HG02973 (cell line): Measurements from ENCODE around the gene CACNA2D1.

ENCODE experiments used
- ATAC-seq: cut with Tn5 transposase; IDR thresholded peaks from one replicate; pipeline ENCODE4 v1.9.1; 2021; ENCODE audit warnings: moderate library complexity; ENCODE audit not compliant: unreplicated experiment

The CACNA2D1 gene

GRCh38 chr7:82347808-82348207 is 95.8 kb downstream of the CACNA2D1 start:
- ATAC-seq, result no peak

- ATAC-seq, result no peak
These were observed 97.7 kb downstream of the CACNA2D1 start for GRCh38 chr7:82345886-82346285.

- ATAC-seq, result no peak
These were observed 99.9 kb downstream of the CACNA2D1 start for GRCh38 chr7:82343716-82344115.

- ATAC-seq, result no peak
These were observed 103.6 kb downstream of the CACNA2D1 start for GRCh38 chr7:82339958-82340357.

GRCh38 chr7:82335927-82336326 is 107.7 kb downstream of the CACNA2D1 start:
- no peak for ATAC-seq

GRCh38 chr7:82335001-82335400 is 108.6 kb downstream of the CACNA2D1 start:
- ATAC-seq, result no peak

- ATAC-seq, result no peak
These were observed 112.3 kb downstream of the CACNA2D1 start for GRCh38 chr7:82331234-82331633.

GRCh38 chr7:82330706-82331215 is 112.8 kb downstream of the CACNA2D1 start:
- no peak for ATAC-seq

- no peak for ATAC-seq
These were observed 115.7 kb downstream of the CACNA2D1 start for GRCh38 chr7:82327898-82328297.

GRCh38 chr7:82325416-82325815 is 118.2 kb downstream of the CACNA2D1 start:
- ATAC-seq, result no peak

GRCh38 chr7:82323806-82324205 is 119.8 kb downstream of the CACNA2D1 start:
- no peak for ATAC-seq

- ATAC-seq, result no peak
These were observed 123.9 kb downstream of the CACNA2D1 start for GRCh38 chr7:82319674-82320118.

GRCh38 chr7:82318786-82319185 is 124.8 kb downstream of the CACNA2D1 start:
- no peak for ATAC-seq

GRCh38 chr7:82317760-82318159 is 125.8 kb downstream of the CACNA2D1 start:
- ATAC-seq, result no peak

- no peak for ATAC-seq
These were observed 126.3 kb downstream of the CACNA2D1 start for GRCh38 chr7:82317257-82317721.

GRCh38 chr7:82313269-82313668 is 130.3 kb downstream of the CACNA2D1 start:
- no peak for ATAC-seq

GRCh38 chr7:82312646-82313045 is 130.9 kb downstream of the CACNA2D1 start:
- ATAC-seq, result no peak

- no peak for ATAC-seq
These were observed 138.1 kb downstream of the CACNA2D1 start for GRCh38 chr7:82305347-82306005.

- no peak for ATAC-seq
These were observed 148.7 kb downstream of the CACNA2D1 start for GRCh38 chr7:82294865-82295264.

GRCh38 chr7:82294382-82294784 is 149.2 kb downstream of the CACNA2D1 start:
- no peak for ATAC-seq

GRCh38 chr7:82293467-82293866 is 150.1 kb downstream of the CACNA2D1 start:
- no peak for ATAC-seq

GRCh38 chr7:82291931-82292330 is 151.6 kb downstream of the CACNA2D1 start:
- ATAC-seq, result no peak

- ATAC-seq, result no peak
These were observed 153.7 kb downstream of the CACNA2D1 start for GRCh38 chr7:82289889-82290288.
